HepG2 (cell line): ENCODE results near the gene CMTM5. TPM values are rescaled to one million over a fixed set of nuclear protein-coding genes. Genes with fewer than 3 reads are reported as not detected.
A peak's percentile ranks its signal among the peaks of the same experiment; 100 is the strongest.

Experiments used
- ELF3 ChIP-seq: IDR thresholded peaks from 2 replicates; pipeline ENCODE4 v1.6.1; 2016; ENCODE audit warnings: missing genetic modification reagents, missing compliant biosample characterization
- GABPB1 ChIP-seq: IDR thresholded peaks from 2 replicates; pipeline ENCODE4 v1.6.1; 2016; ENCODE audit warnings: mild to moderate bottlenecking, missing genetic modification reagents, moderate library complexity, missing compliant biosample characterization
- GMEB1 ChIP-seq: sonication (generic); formaldehyde crosslinking; IDR thresholded peaks from 2 replicates; pipeline ENCODE4 v1.5.1; 2020; ENCODE audit warnings: missing genetic modification reagents, mild to moderate bottlenecking, borderline replicate concordance
- GPBP1L1 ChIP-seq: sonication (generic); formaldehyde crosslinking; IDR thresholded peaks from 2 replicates; pipeline ENCODE4 v1.5.0; 2020; ENCODE audit warnings: mild to moderate bottlenecking, missing genetic modification reagents
- KDM5A ChIP-seq: fragments of 200-600 bp; sonication (generic); IDR thresholded peaks from 2 replicates; pipeline ENCODE4 v1.7.0; 2018; ENCODE audit warnings: antibody characterized with exemption, mild to moderate bottlenecking, low read length, borderline replicate concordance
- MXD4 ChIP-seq: IDR thresholded peaks from 2 replicates; pipeline ENCODE4 v1.6.1; 2016; ENCODE audit warnings: mild to moderate bottlenecking, missing biosample characterization, missing genetic modification reagents
- PAWR ChIP-seq: sonication (generic); formaldehyde crosslinking; IDR thresholded peaks from 2 replicates; pipeline ENCODE4 v1.4.0; 2020; ENCODE audit warnings: missing genetic modification reagents, mild to moderate bottlenecking, borderline replicate concordance
- PPARG ChIP-seq: conservative IDR thresholded peaks from 2 replicates; pipeline ENCODE4 v1.6.1; 2016; ENCODE audit warnings: missing biosample characterization, missing genetic modification reagents
- RERE ChIP-seq: IDR thresholded peaks from 2 replicates; pipeline ENCODE4 v1.6.1; 2016; ENCODE audit warnings: low read depth, missing genetic modification reagents, missing compliant biosample characterization
- ZNF510 ChIP-seq: sonication (generic); formaldehyde crosslinking; IDR thresholded peaks from 2 replicates; pipeline ENCODE4 v1.4.0; 2020; ENCODE audit warnings: low read depth, mild to moderate bottlenecking, missing genetic modification reagents
- ZNF605 ChIP-seq: sonication (generic); formaldehyde crosslinking; IDR thresholded peaks from 2 replicates; pipeline ENCODE4 v1.8.0; 2022; ENCODE audit warnings: mild to moderate bottlenecking, missing genetic modification reagents
- ZNF687 ChIP-seq: sonication (generic); formaldehyde crosslinking; IDR thresholded peaks from 2 replicates; pipeline ENCODE4 v1.5.1; 2020; ENCODE audit warnings: mild to moderate bottlenecking, missing genetic modification reagents, moderate library complexity
- ZNF780A ChIP-seq: sonication (generic); formaldehyde crosslinking; IDR thresholded peaks from 2 replicates; pipeline ENCODE4 v1.8.0; 2022; ENCODE audit warnings: mild to moderate bottlenecking, missing genetic modification reagents, moderate library complexity
- ZNF784 ChIP-seq: sonication (generic); formaldehyde crosslinking; IDR thresholded peaks from 2 replicates; pipeline ENCODE4 v1.5.1; 2020; ENCODE audit warnings: missing genetic modification reagents, mild to moderate bottlenecking, borderline replicate concordance
- polyA plus RNA-seq, 8 experiments: library from polyadenylated mRNA; depleted of rRNA in 3 of 8; stranded (reverse) in 7 of 8; unstranded in 1 of 8; fragments of >200 nt; fragmentation: Illumina TruSeq in 4 of 8; extraction: Trizol in 4 of 8; gene quantifications; 2 replicates each; pipeline versions ENCODE4 v1.2.1 to v1.2.3, GENCODE V29; 2011 to 2016; ENCODE audit warnings: low read depth in 4 of 8, missing spikeins in 1 of 8, mixed read lengths in 1 of 8; ENCODE audit not compliant: insufficient read depth in 1 of 8
- total RNA-seq, 5 experiments: library from RNA; depleted of rRNA; stranded (reverse); fragments of >200 nt; fragmentation: Illumina TruSeq; extraction: Trizol; gene quantifications; 2 replicates each; pipeline ENCODE4 v1.2.3, GENCODE V29; 2016; ENCODE audit warnings: low read depth in 1 of 5

CMTM5 gene
- total and polyA plus RNA-seq, 2 of the 13 experiments (the other 11 are each of a cell fraction or from before 2014, with no cell fraction given), result not detected

GRCh38 chr14:23359167-23359626 lies 17.6 kb upstream of the CMTM5 start (continued):
- TF ChIP-seq ELF3 (CRISPR knock-in tag) (no peak), GABPB1 (CRISPR knock-in tag) (peak; percentile 35; the same call in 1 of the 2 replicates), RERE (no peak), GMEB1 (CRISPR knock-in tag) (no peak), MXD4 (CRISPR knock-in tag) (no peak), PPARG (no peak), PAWR (CRISPR knock-in tag) (no peak), GPBP1L1 (no peak), ZNF510 (CRISPR knock-in tag) (no peak), ZNF780A (no peak), KDM5A (no peak), ZNF605 (CRISPR knock-in tag) (0 out of 2 replicates have a peak, but pooled peaks have one; percentile 27), ZNF687 (CRISPR knock-in tag) (peak; percentile 19; the same call in 1 of the 2 replicates), ZNF784 (CRISPR knock-in tag) (no peak)
